ENCODE results near the gene SOX13. TPM values are rescaled to one million over a fixed set of nuclear protein-coding genes. Genes with fewer than 3 reads are reported as not detected.

SOX13 gene
- polyA plus RNA-seq, 3 donors = 0.52 TPM; not detected in 2

- peak; percentile 49 to 66 (median 63) for DNase-seq
- no peak overlapping the region for H3K4me3 ChIP-seq (replicated peaks in 1 of 3; ENCODE audit: low read depth in 2 of 3, low read length in 3 of 3)
- no peak overlapping the region for H3K9ac ChIP-seq (ENCODE audit: insufficient read depth, low read length, poor library complexity, severe bottlenecking)
- H2AFZ ChIP-seq (ENCODE audit: insufficient read depth, low read depth, low read length, poor library complexity, severe bottlenecking) = no peak overlapping the region
- H3K4me3 Mint-ChIP-seq = no peak overlapping the region
- intact Hi-C loops (cut with micrococcal nuclease) = loop anchor here (1.0 to 5.0 kb wide), 4 partner anchors 42 to 205 kb away; no protein-coding TSS in a partner anchor
- H3K4me1 ChIP-seq (ENCODE audit: control insufficient read depth in 1 of 2, insufficient read depth in 2 of 2, low read length in 2 of 2) = no peaks in the 10 kb centered on the region
- TF ChIP-seq CTCF (IDR thresholded peaks at IDR 0.05) = peak; percentile 99
- H3K9me3 ChIP-seq (replicated peaks in 1 of 2; ENCODE audit: control insufficient read depth in 1 of 2, insufficient read depth in 1 of 2, low read length in 2 of 2) = no peaks in the 10 kb centered on the region
- H3K36me3 ChIP-seq (replicated peaks in 1 of 2; ENCODE audit: control insufficient read depth in 1 of 2, insufficient read depth in 2 of 2, low read length in 2 of 2) = no peaks in the 10 kb centered on the region
- no peak overlapping the region for H3K4me2 ChIP-seq (replicated peaks; ENCODE audit: extremely low read depth, low read length, poor library complexity, severe bottlenecking)
- H3K27me3 Mint-ChIP-seq (ENCODE audit: low read depth in 3 of 3) = peaks cover 3 to 13% (median 7%) of the 10 kb centered on the region in 3 donors
- no peaks in the 10 kb centered on the region for H3K79me2 ChIP-seq (ENCODE audit: insufficient read depth, low read length)
- no peak overlapping the region for H3K27ac Mint-ChIP-seq
- no peaks in the 10 kb centered on the region for H3K27me3 ChIP-seq (ENCODE audit: control insufficient read depth in 2 of 2, insufficient read depth in 2 of 2, low read length in 2 of 2)
- no peaks in the 10 kb centered on the region for H3K36me3 Mint-ChIP-seq
- no peaks in the 10 kb centered on the region for H4K20me1 ChIP-seq (ENCODE audit: insufficient read depth, low read length)
- no peaks in the 10 kb centered on the region for H3K9me3 Mint-ChIP-seq
- 0% methylated on average over 4 of the region's 7 CpGs for WGBS (ENCODE audit: insufficient coverage)
- H3K4me1 Mint-ChIP-seq = peaks cover 3% of the 10 kb centered on the region
- no peak overlapping the region for H3K27ac ChIP-seq (ENCODE audit: low read depth in 1 of 2, low read length in 2 of 2)
Measured at GRCh38 chr1:204162494-204163074, 89.7 kb downstream of the SOX13 start.

GRCh38 chr1:204166219-204166618 is 93.3 kb downstream of the SOX13 start, which contains the start of gene REN:
REN (minus strand) TSS chr1:204166337; CDS start chr1:204166293, 44 bp downstream.
- H3K36me3 Mint-ChIP-seq = no peaks in the 10 kb centered on the region
- intact Hi-C loops (cut with micrococcal nuclease) = no loop called here
- H3K4me2 ChIP-seq (replicated peaks; ENCODE audit: extremely low read depth, low read length, poor library complexity, severe bottlenecking) = no peak within 1 kb of the TSS

More at GRCh38 chr1:204166219-204166618, 93.3 kb downstream of the SOX13 start, which contains the start of gene REN:
- Histone ChIP-seq H3K4me1 (ENCODE audit: control insufficient read depth in 1 of 2, insufficient read depth in 2 of 2, low read length in 2 of 2) (no peaks in the 10 kb centered on the region), H3K36me3 (replicated peaks in 1 of 2; ENCODE audit: control insufficient read depth in 1 of 2, insufficient read depth in 2 of 2, low read length in 2 of 2) (no peaks in the 10 kb centered on the region), H3K9ac (ENCODE audit: insufficient read depth, low read length, poor library complexity, severe bottlenecking) (no peak within 1 kb of the TSS), H4K20me1 (ENCODE audit: insufficient read depth, low read length) (no peaks in the 10 kb centered on the region), H3K4me3 (replicated peaks in 1 of 3; ENCODE audit: low read depth in 2 of 3, low read length in 3 of 3) (no peak within 1 kb of the TSS), H3K27ac (ENCODE audit: low read depth in 1 of 2, low read length in 2 of 2) (no peak within 1 kb of the TSS), H3K9me3 (replicated peaks in 1 of 2; ENCODE audit: control insufficient read depth in 1 of 2, insufficient read depth in 1 of 2, low read length in 2 of 2) (peaks cover 16 to 26% of the 10 kb centered on the region in 2 donors), H3K27me3 (ENCODE audit: control insufficient read depth in 2 of 2, insufficient read depth in 2 of 2, low read length in 2 of 2) (no peaks in the 10 kb centered on the region), H2AFZ (ENCODE audit: insufficient read depth, low read depth, low read length, poor library complexity, severe bottlenecking) (no peak within 1 kb of the TSS), H3K79me2 (ENCODE audit: insufficient read depth, low read length) (no peaks in the 10 kb centered on the region)
- TF ChIP-seq CTCF (IDR thresholded peaks at IDR 0.05) = no peak
- Mint-ChIP-seq H3K9me3 (peaks cover 7 to 29% (median 22%) of the 10 kb centered on the region in 7 donors), H3K27ac (no peak within 1 kb of the TSS), H3K4me1 (peaks cover 2% of the 10 kb centered on the region), H3K27me3 (ENCODE audit: low read depth in 3 of 3) (peaks cover 3 to 7% (median 4%) of the 10 kb centered on the region in 3 donors), H3K4me3 (no peak within 1 kb of the TSS)
- WGBS (ENCODE audit: insufficient coverage) = 13% methylated on average over 4 of the region's 5 CpGs
- DNase-seq = no peak

Measured in CD14-positive monocyte (primary cell).